HG03460 (cell line): ENCODE data around the gene DIO3.

Experiments used
- ATAC-seq: cut with Tn5 transposase; IDR thresholded peaks from one replicate; pipeline ENCODE4 v1.9.1; 2021; ENCODE audit not compliant: unreplicated experiment

Gene DIO3

DNA sequence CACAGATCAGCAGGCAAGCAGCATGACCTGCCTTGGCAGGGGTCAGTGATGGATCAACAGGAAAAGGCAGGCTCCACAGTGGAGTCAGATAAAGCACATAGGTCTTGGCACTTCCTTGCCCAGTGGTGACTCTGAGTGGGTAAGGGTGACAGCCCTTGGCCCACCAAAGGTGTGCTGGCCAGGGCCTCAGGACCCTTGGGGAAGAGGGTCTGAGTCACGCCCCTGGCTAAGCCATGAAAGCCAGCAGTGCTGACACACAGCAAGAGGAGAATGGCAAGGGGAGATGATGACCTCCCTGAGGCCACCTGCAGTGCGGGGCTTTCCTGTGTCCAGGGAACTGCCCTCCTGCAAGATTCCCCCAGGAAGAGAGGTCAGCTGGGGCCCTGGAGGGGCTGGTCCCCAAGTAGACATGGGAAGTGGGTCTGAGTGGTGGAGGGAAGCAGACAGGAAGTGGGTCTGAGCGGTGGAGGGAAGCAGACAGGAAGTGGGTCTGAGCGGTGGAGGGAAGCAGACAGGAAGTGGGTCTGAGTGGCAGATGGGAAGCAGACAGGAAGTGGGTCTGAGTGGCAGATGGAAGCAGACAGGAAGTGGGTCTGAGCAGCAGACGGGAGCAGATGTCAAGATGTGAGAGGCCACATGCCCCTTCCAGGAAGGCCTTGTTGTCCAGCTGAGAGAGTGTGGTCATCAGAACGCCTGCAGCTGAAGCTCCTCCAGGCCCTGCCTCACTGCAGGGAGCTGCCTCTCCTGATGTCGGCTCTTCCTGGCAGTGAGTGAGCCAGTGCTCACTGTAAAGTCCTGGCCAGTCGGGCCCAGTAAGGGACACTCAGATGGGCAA is 34.8 kb downstream of the DIO3 start:
- ATAC-seq: no peak

DNA sequence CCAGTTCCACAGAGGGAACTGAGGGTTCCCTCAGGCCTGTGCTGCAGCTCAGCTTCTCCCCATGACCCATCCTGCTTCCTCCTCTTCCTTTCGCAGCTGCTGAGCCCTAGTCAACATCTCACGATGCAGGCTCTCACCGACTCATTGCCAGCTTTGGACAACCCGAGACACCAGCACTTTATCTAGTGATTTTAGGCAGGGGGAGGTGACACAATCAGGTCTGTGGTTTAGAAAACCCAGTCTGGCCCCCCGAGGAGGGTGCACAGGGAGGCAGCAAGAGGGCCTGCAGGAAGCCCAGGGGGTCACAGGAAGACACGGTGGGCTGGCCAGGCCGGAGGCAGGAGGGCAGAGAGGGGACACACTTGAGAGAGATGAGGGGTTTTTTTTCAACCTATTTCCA is 35.4 kb downstream of the DIO3 start:
- ATAC-seq: no peak

DNA sequence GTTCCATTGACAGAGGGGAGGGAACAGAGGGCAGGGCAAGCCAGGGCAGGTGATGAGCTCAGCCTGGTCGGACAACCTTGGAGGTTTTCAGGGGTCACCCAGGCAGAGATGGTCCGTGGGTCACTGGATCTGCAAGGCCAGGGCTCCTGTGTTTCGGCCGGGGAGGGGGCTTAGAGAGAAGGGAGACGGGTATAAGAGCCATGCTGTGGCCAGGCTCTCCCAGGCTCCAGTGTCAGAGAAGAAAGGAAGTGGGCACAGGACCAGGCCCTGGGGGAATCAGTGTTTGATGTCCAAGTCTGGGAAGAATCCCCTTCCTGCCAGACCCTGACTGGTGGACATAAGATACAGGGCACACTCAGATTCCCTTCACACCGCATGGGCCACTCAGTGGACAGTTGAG is 36.9 kb downstream of the DIO3 start:
- no peak for ATAC-seq

DNA sequence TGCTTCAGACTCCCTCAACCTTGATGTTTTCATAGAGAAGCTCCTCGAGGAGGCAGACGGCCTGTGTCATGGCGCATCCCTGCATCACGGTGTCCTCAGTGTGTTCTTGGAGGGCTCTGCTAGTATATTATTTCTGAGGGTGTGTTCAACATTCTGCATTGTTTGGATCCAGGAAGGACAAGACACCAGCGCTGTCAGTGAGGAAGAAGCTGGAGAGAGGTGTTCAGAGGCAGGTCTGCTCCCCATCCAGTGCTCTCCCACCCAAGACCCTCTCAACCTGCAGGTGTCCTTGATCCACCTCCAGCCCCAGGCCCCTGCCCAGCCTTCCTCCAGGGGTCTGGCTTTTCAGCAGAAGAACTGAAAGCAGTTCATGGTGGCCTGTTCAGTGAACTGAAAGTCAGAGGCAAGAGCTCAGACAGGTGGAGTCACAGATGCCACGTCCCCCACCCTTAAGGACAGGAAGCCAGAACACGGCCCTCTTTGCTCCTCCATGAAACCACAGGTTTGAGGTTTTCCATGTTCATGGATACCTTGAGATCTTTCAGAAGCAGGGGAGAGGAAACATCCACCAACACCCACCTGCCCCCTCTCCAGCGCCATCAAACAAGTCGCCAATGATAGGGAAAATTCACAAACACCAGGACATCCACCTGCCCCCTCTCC is 37.4 kb downstream of the DIO3 start:
- ATAC-seq: no peak

DNA sequence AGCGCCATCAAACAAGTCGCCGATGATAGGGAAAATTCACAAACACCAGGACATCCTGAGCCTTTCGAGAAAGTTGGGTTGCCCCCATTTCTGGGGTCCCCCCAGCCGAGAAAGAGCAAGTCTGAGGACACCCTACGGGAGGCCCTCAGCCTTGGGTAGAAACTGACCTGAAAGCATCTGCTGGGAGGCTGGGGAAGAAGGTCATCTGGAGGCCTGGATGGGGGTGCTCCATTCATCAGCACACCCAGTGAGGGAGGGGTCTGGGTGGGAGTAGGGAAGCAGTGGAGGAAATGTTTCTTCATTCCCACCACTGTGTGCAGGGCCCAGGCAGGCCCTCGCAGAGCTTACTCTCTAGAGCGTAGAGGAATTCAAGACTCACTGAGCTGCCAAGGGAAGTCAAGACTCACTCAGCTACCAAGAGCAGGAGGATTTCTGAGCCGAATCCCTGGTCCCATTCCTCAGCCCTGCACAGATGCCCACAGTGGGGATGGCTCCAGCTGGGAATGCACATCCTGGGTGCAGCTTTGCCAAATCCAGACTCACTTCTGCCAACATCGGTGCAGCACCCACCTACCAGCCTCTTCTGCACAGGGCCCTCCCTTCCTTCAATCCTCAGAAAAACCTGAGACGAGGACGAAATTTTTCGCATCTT is 38.1 kb downstream of the DIO3 start:
- no peak for ATAC-seq

DNA sequence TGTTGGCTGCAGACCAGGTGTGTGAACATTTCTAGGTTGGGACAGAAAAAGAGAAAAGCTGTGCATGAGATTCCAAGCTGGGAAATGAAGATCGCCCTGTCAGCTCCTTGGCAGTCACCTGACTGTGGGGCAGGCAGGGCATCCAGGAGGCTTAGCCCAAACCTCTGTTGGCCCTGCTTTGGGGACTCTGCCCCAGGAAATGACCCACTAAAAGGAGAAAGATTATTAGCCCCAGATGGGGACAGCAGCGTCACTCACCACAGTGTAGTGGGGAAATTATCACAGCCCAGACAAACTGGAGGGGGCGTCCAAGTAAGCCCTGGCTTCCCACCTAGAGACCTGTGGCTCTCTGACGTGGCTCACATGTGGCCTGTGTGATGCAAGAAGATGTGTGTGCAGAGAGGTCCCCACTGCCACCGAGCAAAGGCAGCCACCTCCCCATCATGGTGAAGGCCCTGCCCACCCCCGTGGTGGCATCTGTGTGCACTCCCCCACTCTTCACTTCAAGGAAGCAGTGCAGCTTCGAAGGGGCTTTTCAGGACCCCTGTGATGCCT is 39.1 kb downstream of the DIO3 start:
- ATAC-seq: no peak

DNA sequence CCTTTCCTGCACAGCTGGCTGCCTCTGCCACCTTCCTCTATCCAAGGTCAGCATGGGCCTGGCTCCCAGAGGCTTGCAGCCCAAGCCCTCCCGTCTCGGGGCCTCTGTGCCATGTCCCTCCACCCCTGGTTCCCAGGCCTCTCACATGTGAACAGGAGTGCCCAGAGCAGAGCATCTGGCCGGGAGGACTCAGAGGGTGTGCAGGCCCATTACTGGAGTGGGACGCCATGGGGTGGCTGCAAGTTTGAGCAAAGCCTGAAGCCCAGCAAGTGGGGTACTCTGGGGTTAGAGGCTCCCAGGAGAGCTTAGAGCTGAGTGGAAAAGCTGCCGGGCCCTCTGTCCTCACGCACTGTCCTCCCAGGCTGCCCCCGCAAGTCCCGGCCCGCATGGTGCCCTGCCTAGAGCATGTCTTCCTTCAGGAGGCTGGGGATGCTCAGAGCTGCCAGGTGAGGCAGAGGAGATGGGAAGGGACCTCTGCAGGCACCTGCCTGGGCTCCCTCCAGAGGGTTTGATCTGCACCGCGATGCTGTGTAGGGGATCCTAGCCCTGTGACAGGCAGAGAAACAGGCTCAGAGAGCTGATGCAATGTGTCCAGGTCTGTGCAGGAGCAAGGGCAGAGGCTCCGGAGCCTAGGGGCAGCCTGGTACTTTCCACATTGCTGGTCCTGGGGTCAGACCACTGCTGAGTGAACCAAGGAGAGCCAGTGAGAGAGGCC is 39.8 kb downstream of the DIO3 start:
- ATAC-seq: no peak

DNA sequence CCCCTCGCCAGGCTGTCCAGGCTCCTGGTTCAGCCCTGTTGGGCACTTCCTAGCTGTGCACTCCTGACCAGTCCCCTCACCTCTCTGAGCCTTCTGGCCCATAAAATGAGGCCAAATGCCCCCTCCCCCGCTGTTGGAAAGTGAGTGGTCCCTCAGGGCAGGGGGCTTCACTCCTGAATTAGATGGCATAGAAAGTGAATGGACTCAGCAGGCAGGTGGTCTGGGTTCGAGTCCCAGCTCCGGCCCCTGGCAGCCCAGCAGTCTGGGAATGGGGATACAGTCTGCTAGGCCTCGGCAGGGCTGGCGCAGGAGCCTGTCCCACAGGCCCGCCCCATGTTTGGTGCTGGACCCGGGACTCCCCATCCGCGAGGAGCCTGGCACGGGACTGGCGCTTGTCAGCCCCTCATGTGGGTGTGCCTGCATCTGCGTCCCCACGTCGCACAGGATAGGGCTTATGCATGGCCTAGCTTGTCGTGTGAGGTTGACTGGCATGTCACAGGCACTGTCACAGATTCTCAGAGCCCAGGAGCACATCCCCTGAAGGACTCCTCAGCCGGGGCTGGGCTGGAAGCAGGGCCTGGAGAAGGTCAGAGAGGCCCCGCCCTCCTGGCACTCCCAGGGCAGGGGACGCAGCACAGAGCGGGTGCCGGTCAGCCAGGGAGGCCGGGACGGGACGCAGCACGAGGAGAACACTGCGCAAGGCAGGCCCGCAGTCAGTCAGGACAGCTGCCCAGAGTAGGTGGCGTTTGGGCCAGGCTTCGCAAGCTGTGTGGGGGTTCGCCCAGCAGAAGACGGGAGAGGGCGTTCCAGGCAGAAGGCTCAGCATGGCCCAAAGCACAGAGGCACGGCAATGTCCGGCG is 40.5 kb downstream of the DIO3 start:
- no peak for ATAC-seq

DNA sequence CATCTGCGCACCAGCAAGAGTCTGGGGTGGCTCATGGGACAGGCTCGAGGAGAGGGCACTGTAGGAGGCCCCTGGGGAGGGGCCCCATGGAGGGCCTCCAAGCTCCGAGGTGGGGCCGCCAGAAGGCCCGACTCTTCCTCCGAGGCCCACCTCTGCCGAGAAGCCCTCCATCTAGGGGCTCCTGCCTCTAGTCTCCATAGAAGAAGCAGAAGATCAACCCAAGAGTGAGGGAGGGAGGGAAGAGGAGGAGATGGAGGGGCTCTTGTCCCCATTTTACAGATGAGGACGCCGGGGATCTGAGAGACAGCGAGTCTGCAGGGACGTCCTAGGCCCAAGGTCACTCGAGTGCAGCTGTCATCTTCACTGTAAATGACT is 41.2 kb downstream of the DIO3 start:
- ATAC-seq: no peak

DNA sequence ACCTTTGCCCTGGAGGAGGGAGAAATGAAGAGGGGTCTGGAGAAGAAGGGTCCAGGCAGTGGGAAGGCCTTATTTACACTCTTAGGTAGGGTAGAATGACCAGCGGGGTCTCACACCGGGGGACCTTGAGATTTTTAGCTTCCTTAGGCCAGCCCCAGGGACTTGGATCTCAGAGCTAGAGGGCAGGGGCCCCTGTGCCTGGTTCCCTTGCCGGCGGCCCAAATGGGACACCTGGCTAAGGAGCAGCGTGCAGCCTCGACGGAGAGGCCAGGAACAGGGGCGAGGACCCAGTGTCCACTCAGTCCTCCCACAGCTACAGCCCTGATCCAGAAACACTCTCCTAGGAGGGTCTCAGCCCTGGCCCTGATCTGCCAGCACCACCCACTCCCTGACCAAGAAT is 41.8 kb downstream of the DIO3 start:
- ATAC-seq: no peak

DNA sequence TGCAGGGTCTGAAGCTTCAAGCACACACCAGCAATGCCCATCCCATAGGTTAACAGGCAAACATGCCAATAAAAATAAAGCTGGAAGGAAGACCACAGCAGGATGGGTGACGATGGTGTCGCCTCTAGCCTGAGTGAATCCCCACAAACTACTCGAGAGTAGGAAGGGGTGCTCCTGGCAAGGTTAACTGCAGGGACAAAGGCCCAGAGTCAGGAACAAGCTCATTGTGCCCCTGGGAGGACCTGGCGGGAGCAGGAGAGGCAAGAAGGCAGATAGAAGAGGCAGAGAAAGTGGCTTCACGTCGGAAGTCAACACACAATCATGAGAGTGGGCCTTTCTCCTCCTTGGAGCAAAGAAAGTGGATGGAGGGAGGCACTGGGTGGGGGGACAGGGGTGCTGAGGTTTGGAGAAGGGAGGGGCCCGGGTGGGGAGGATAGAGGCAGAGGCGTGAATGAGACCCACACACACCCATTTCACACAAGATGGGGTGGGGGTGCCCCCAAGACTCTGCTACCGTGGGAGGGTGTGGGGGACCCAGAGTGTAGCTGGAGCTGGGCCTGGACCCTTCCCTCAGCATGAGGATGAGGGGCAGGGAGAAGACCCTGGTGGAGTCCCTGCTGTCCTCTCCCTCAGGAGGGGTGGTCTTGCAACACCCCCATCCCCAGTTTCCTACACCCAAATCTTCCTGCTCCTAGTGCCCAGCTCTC is 43.1 kb downstream of the DIO3 start:
- ATAC-seq: no peak

DNA sequence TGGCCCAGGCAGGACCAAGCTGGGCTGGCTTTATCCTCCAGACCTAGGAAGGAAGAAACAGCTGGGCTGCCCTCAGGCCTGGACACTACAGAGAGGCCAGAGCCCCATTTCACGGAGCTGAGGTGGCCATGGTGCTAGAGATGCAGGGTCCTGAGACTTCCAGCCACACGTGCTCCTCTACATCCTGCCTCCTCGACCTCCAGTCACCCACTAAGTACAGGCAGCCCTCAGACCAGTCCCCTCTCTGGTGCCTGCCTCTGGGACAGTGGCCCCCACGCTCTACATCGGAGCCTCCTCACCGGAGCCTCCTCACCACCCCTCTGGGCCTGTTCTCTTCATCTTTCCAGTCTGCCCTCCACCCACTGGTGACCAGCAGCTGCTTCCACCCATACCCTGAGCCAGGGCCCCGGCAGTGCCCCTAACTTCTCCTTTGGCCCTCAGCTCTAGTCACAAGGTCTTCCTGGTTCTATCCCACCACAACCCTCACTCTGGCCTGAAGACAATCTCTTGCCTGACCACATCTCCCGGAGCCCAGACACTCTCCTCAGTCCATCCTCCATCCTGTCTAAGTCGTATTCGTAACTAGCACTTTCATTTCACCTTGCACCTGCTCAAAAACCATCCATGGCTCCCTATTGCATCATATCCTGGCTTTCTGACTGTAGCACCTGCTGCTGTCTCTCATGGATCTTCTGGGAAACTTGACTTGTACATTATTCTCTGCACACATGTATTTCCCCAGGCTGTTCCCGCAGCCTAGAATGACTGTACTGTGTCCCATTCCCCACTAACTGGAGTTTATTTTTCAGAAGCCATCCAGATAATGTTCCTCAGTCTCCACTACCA is 43.9 kb downstream of the DIO3 start:
- ATAC-seq: no peak

DNA sequence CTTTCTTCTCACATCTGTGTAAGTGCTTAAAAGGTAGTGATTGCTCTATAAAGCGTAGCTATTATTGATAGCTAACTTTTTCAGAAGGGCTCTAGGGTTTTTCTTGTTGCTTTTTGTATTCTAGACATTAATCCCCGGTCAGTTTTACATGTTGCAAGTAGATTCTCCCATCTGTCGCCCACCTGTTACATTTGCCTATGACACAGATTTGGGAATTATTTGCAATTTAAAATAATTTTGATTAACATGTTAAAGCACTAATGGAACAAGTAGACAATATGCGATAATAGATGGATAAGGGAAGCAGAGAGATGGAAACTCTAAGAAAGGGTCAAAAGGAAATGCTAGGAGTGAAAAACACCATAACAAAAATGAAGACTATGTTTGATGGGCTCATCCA is 44.5 kb downstream of the DIO3 start:
- ATAC-seq: no peak
